Raji (cell line): Measurements from ENCODE around the gene KCNIP4.

ENCODE experiments used
- POLR2A ChIP-seq: IDR thresholded peaks from 2 replicates; pipeline ENCODE4 v1.6.1; 2011; ENCODE audit warnings: low read depth, low read length, control low read depth; ENCODE audit not compliant: insufficient read depth

The KCNIP4 gene

GRCh38 chr4:21181716-21182115, 766.9 kb downstream of the KCNIP4 start:
- no peak for TF ChIP-seq POLR2A

GRCh38 chr4:21177871-21178270, 770.7 kb downstream of the KCNIP4 start:
- no peak for TF ChIP-seq POLR2A

GRCh38 chr4:21177092-21177491, 771.5 kb downstream of the KCNIP4 start:
- no peak for TF ChIP-seq POLR2A

- TF ChIP-seq POLR2A, result no peak
These were observed 780.9 kb downstream of the KCNIP4 start for GRCh38 chr4:21167711-21168110.

GRCh38 chr4:21155367-21155766, 793.2 kb downstream of the KCNIP4 start:
- TF ChIP-seq POLR2A, result no peak

- TF ChIP-seq POLR2A, result no peak
These were observed 809.2 kb downstream of the KCNIP4 start for GRCh38 chr4:21139327-21139726.

GRCh38 chr4:21136051-21136630, 812.4 kb downstream of the KCNIP4 start:
- TF ChIP-seq POLR2A, result no peak

GRCh38 chr4:21134994-21135393, 813.6 kb downstream of the KCNIP4 start:
- TF ChIP-seq POLR2A, result no peak

- TF ChIP-seq POLR2A, result no peak
These were observed 818.0 kb downstream of the KCNIP4 start for GRCh38 chr4:21130606-21131005.

GRCh38 chr4:21126014-21126512, 822.5 kb downstream of the KCNIP4 start:
- TF ChIP-seq POLR2A, result no peak

- TF ChIP-seq POLR2A, result no peak
These were observed 830.3 kb downstream of the KCNIP4 start for GRCh38 chr4:21118301-21118700.

GRCh38 chr4:21117541-21118180, 830.9 kb downstream of the KCNIP4 start:
- no peak for TF ChIP-seq POLR2A

- TF ChIP-seq POLR2A, result no peak
These were observed 834.9 kb downstream of the KCNIP4 start for GRCh38 chr4:21113496-21114223.

GRCh38 chr4:21102667-21103066, 845.9 kb downstream of the KCNIP4 start:
- TF ChIP-seq POLR2A, result no peak

- no peak for TF ChIP-seq POLR2A
These were observed 850.7 kb downstream of the KCNIP4 start for GRCh38 chr4:21097865-21098264.

GRCh38 chr4:21097026-21097425, 851.5 kb downstream of the KCNIP4 start:
- no peak for TF ChIP-seq POLR2A
